SH-SY5Y (cell line): ENCODE results near the gene ICA1L.

Experiments
- GATA2 ChIP-seq: IDR thresholded peaks from 2 replicates; pipeline ENCODE4 v1.6.1; 2011; ENCODE audit warnings: mild to moderate bottlenecking, low read depth, low read length
- GATA3 ChIP-seq: IDR thresholded peaks from 2 replicates; pipeline ENCODE4 v1.6.1; 2011; ENCODE audit warnings: low read depth, mild to moderate bottlenecking, low read length, moderate library complexity

- TF ChIP-seq GATA2, result no peak
- TF ChIP-seq GATA3, result no peak
Measured at GRCh38 chr2:202758128-202758527, 113.4 kb downstream of the ICA1L start.
